GM12892 (cell line): ENCODE measurements around the gene EML6.

Experiments used
- POLR2A ChIP-seq: IDR thresholded peaks from 2 replicates; pipeline ENCODE4 v1.6.1; 2011; ENCODE audit warnings: low read depth, low read length, control low read depth
- POLR2AphosphoS5 ChIP-seq: IDR thresholded peaks from 2 replicates; pipeline ENCODE4 v1.6.1; 2011; ENCODE audit warnings: low read depth, low read length, control low read depth
- TAF1 ChIP-seq: IDR thresholded peaks from 2 replicates; pipeline ENCODE4 v1.6.1; 2011; ENCODE audit warnings: low read depth, mild to moderate bottlenecking, control low read depth, low read length, borderline replicate concordance

- no peak for TF ChIP-seq POLR2A
- TF ChIP-seq POLR2AphosphoS5, result no peak
- TF ChIP-seq TAF1, result no peak
Observed at GRCh38 chr2:54947646-54948045, 224.2 kb downstream of the EML6 start.
